T-helper 17 cell (primary cell): Measurements from ENCODE around the gene STK24. TPM values are rescaled to one million over a fixed set of nuclear protein-coding genes. Genes with fewer than 3 reads are reported as not detected.
"Not testable (repeated sequence)": the region's sequence is repeated elsewhere in the genome, so short reads cannot be mapped to it uniquely, and the experiment has no call there.

Source experiments
- ATAC-seq: fragments of 150-1000 bp; cut with Tn5 transposase; 2 replicates; pipeline ENCODE4 v1.10.0; 2021; ENCODE audit warnings: mild to moderate bottlenecking, moderate library complexity
- DNase-seq, 3 donors: peaks; one replicate each; pipeline versions ENCODE4 v3.0.0 to v3.0.0-alpha.2; 2020 to 2021
- H3K9me3 ChIP-seq: one replicate; pipeline ENCODE4 v1.7.0; 2013; ENCODE audit warnings: low read length, mild to moderate bottlenecking; ENCODE audit not compliant: control insufficient read depth, poor library complexity, severe bottlenecking
- H3K27ac Mint-ChIP-seq: one replicate; pipeline ENCODE4 v1.8.0; 2022; ENCODE audit warnings: mild to moderate bottlenecking, moderate library complexity, mixed read lengths
- H3K27me3 Mint-ChIP-seq: one replicate; pipeline ENCODE4 v1.8.0; 2022; ENCODE audit warnings: mixed read lengths
- H3K36me3 Mint-ChIP-seq: one replicate; pipeline ENCODE4 v1.8.0; 2022; ENCODE audit warnings: low read depth, mixed read lengths
- H3K4me1 Mint-ChIP-seq: one replicate; pipeline ENCODE4 v1.8.0; 2022; ENCODE audit warnings: mild to moderate bottlenecking, mixed read lengths
- H3K4me3 Mint-ChIP-seq: one replicate; pipeline ENCODE4 v1.8.0; 2022; ENCODE audit warnings: mild to moderate bottlenecking, moderate library complexity, mixed read lengths
- total RNA-seq, 4 donors: library from RNA in 2 of 4; stranded (reverse) in 2 of 4; gene quantifications; one replicate each; pipeline ENCODE4 v1.2.3 and lab custom pipeline; 2022 to 2026

The STK24 gene
- total RNA-seq, 2 donors from 2014 or later = 134 to 163 TPM

DNA sequence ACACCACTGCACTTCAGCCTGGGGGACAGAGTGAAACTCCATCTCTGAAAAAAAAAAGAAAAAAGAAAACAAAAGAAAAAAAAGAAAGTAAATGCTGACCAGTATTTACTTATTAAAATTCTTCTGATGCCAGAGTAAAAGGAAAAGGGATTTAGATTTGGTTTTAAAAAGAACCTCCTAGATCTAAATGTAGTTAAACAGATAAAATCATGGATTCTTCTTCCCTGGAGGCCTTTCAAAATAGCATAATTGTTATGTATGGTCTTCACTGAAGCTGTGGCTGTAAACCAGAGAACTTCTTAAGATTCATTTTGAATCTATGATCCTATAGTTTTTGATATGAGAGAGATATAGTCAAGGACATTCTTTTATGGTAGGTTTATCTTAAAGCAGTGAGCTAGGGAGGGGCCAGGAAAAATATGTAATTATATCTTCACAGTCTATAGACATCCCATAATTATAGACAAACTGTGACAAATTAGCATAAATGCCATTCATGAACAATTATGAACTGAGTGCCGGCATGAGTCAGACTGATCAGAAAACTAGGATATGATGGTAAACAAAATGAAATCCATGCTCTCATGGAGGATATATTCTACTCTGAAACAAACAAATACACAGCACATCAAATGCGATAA lies 14.9 kb upstream of the STK24 start:
- Mint-ChIP-seq H3K36me3 (peaks cover 3% of the 10 kb centered on the region), H3K4me1 (peaks cover 13% of the 10 kb centered on the region), H3K27me3 (no peaks in the 10 kb centered on the region), H3K4me3 (no peak overlapping the region), H3K27ac (no peak overlapping the region)
- no peaks in the 10 kb centered on the region for H3K9me3 ChIP-seq
- DNase-seq = no peak
- ATAC-seq = no peak

DNA sequence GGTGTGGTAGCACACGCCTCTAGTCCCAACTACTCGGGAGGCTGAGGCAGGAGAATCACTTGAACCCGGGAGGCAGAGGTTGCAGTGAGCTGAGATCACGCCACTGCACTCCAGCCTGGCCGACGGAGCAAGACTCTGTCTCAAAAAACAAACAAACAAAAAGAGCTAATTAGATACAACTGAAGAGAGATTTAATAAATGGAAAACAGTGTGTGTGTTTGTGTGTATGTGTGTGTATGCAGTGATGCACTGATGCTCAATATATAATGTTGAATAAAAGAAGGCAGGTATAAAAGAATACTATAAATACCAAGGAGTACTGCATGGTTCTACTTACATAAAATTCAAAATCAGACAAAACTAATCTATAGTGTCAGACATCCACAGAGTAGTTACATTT lies 13.6 kb upstream of the STK24 start:
- H3K27me3 Mint-ChIP-seq, H3K27ac Mint-ChIP-seq, H3K36me3 Mint-ChIP-seq, H3K9me3 ChIP-seq, DNase-seq, ATAC-seq, H3K4me3 Mint-ChIP-seq: not testable (repeated sequence)
- peaks cover 15% of the 10 kb centered on the region for H3K4me1 Mint-ChIP-seq

DNA sequence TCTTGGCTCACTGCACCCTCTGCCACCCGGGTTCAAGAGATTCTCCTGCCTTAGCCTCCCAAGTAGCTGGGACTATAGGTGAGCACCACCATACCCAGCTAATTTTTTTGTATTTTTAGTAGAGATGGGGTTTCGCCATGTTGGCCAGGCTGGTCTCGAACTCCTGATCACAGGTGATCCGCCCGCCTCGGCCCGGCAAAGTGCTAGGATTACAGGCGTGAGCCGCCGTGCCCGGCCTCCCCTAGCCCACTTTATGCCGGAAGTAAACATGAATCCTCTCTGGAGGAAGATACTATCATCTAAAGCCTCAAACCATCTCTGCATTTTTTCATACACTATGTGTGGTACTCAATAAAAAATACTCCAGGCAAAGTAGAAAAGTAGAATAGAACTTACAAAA lies 12.6 kb upstream of the STK24 start:
- peaks cover 15% of the 10 kb centered on the region for H3K4me1 Mint-ChIP-seq
- not testable (repeated sequence) for H3K4me3 Mint-ChIP-seq, H3K27me3 Mint-ChIP-seq, H3K9me3 ChIP-seq, DNase-seq, ATAC-seq, H3K27ac Mint-ChIP-seq, H3K36me3 Mint-ChIP-seq

DNA sequence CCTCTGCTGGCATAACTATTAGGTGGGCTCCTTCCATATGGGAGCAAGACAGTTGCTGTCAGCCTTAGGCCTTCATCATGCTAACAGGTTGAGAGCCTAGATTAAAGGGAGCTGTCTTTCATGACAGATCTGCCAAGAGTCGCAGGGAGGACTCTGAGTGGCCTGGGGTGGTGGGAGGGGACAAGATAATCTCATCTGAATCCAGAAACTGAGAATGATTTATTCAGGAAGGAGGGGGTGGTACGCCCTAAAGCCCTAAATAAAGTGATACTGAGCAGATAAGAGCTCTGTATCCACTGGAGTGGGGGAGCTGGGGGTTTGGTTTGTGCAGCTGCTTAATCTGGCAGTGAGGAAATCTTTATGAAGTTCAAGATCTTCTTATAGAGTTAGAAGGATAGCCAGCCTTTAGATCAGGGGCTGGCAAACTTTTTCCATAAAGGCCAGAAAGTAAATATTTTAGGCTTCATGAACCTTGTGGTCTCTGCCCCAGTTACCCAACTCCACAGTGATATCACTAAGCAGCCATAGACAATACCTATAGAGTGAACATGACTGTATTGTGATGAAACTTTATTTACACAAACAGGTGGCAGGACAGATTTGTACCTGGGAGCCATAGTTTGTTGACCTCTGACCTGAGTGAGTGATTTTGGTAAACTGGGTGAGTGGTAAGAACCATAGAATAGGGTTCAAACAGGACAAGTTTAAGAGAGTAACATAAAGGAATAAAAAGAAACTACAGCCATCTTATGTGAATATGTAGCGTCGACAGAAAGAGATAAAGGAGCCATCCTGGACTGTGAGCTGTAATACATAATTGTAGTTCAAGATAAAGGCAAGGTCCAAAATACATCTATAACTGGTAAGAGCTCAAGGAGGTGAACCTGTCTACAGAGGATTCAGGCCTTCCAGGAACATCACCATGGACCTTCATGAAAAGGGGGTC lies 9.8 kb upstream of the STK24 start:
- H3K36me3 Mint-ChIP-seq = peaks cover 3% of the 10 kb centered on the region
- ATAC-seq = no peak
- no peak for DNase-seq
- H3K4me1 Mint-ChIP-seq = peaks cover 9% of the 10 kb centered on the region
- no peaks in the 10 kb centered on the region for H3K27me3 Mint-ChIP-seq
- peak overlapping the region; percentile 47 for H3K27ac Mint-ChIP-seq
- H3K9me3 ChIP-seq = no peaks in the 10 kb centered on the region
- H3K4me3 Mint-ChIP-seq = no peak overlapping the region

DNA sequence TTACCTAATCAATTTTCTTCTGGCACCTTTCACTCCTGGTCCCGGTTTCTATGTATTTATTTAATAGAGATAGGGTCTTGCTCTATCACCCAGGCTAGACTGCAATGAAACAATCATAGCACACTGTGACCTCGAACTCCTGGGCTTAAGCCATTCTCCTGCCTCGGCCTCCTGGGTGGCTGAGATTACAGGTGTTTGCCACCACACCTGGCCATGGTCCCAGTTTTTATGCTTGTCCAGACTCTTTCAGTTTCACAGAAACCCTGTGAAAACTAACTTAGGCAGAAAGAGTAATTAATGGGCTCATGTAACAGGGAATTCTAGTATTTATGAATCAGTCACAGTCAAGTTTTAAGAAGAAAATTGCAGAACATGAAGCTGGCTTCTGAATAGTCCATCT lies 9.0 kb upstream of the STK24 start:
- Mint-ChIP-seq H3K27me3 (no peaks in the 10 kb centered on the region), H3K4me1 (peaks cover 9% of the 10 kb centered on the region), H3K36me3 (peaks cover 3% of the 10 kb centered on the region), H3K27ac (no peak overlapping the region), H3K4me3 (no peak overlapping the region)
- ATAC-seq (no peak), DNase-seq (no peak)
- H3K9me3 ChIP-seq = no peaks in the 10 kb centered on the region

DNA sequence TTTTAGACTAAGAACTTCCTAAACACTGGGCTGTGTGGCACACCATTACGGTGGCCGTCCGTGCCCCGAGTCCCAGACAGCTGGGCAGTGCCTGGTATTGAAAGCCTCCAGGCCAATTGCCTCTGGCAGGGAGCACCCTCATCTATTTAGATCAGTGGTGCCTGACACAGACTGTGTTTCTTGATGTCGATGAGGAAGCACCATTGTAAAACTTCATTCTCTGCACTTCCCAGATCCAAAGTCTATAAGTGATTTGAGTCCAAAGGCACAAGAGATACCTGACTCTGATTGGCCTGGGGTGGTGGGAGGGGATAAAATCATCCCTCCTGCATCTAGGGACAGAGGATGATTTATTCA lies 8.5 kb upstream of the STK24 start:
- peaks cover 3% of the 10 kb centered on the region for H3K36me3 Mint-ChIP-seq
- no peak overlapping the region for H3K4me3 Mint-ChIP-seq

DNA sequence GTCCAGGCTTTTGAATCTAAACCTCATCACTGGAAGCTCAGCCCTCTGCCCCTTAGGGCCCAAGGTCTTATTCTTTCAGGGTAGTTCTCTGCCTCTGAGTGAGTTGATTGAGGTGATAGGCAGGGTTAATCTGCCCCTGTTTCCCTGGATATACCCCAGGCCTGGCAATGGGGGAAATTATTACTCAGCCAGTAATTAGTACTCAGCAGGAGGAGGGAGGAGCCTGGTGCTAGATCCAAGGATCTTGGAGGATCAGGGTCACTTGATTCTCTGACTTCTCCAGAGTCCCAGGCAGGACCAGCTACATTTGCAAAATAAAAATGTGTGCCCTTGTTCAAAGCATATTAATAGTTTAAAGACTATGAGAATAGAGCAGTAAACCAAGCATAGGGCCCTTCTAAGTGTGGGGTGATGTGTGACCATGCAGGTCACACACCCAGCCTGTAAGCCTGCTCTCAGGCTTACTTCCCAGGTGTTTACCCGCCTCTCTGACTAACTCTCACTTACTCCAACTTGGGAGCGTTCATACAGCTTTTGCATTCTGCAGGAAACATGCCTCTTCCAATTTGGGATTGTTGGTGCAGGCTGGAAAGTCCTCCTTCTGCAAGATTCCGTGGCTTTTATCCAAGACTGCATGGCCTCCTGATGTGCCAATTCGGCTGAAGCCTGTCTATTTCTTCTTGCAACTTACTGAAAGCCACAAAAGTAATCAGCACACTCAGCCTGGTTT lies 7.9 kb upstream of the STK24 start:
- Mint-ChIP-seq H3K4me3 (no peak overlapping the region), H3K27me3 (no peaks in the 10 kb centered on the region), H3K36me3 (peaks cover 3% of the 10 kb centered on the region), H3K27ac (no peak overlapping the region), H3K4me1 (peaks cover 15% of the 10 kb centered on the region)
- no peaks in the 10 kb centered on the region for H3K9me3 ChIP-seq
- no peak for ATAC-seq
- no peak for DNase-seq

More for the DNA sequence above, 8.5 kb upstream of the STK24 start:
- no peaks in the 10 kb centered on the region for H3K9me3 ChIP-seq
- Mint-ChIP-seq H3K27ac (no peak overlapping the region), H3K4me1 (peaks cover 10% of the 10 kb centered on the region), H3K27me3 (no peaks in the 10 kb centered on the region)
- ATAC-seq (no peak), DNase-seq (no peak)

DNA sequence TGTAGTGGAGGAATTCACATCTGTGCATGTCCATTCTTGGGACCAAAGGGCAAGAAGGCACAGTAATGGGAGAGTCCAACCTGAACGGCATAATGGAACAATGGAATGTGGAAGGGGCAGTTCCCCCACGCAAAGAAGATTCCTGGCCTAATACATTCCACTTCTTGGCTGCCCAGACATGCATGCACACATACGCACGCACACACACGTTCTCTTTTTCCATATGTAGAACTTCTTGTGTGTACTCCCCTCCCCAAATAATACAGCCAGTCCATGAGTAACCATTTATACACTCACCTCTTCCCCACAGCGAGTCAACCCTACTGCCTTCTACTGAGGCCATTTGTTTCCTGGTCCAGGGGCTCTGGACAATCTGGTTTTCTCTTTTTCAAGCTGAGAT lies 6.0 kb upstream of the STK24 start:
- H3K27ac Mint-ChIP-seq = no peak overlapping the region
- H3K4me3 Mint-ChIP-seq = no peak overlapping the region
- no peak for DNase-seq
- no peaks in the 10 kb centered on the region for H3K27me3 Mint-ChIP-seq
- peaks cover 16% of the 10 kb centered on the region for H3K4me1 Mint-ChIP-seq
- ATAC-seq = no peak
- H3K36me3 Mint-ChIP-seq = peaks cover 3% of the 10 kb centered on the region
- H3K9me3 ChIP-seq = no peaks in the 10 kb centered on the region

DNA sequence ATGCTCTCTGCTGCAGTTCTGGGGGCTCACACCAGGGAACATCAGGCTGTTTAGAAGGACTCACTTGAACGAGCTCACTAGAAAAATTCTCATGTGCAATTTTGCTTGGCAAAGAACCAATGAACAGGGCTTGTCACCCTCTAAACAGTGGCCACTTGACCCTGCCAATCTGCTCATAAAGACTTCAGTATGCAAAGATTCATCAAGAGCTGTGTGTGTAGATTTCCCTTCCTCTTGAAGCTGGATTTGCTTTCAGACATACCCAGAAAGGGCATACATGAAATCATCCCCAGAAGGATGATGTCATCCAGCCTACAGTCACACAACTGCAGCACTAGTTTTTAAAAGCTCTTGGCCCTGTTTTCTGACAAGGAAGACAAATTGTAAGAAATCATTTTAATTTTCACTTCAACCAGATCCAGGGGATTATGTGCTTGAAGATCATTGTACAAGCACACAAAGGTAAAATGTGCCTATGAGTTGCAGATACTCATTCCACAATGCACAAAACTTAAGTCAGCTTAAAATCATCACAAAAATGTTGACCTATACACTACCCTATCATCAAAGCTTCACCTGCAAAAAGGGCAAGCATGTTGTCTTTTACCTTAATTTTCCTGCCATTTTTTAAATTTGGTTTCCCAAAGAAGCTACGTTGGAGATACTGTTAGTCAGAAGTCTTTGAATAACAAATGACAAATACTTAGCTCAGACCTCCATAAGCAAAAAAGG lies 5.2 kb upstream of the STK24 start:
- ATAC-seq = no peak
- Mint-ChIP-seq H3K4me3 (no peak overlapping the region), H3K36me3 (peaks cover 2% of the 10 kb centered on the region), H3K27ac (no peak overlapping the region), H3K27me3 (no peaks in the 10 kb centered on the region), H3K4me1 (peaks cover 17% of the 10 kb centered on the region)
- H3K9me3 ChIP-seq = no peaks in the 10 kb centered on the region
- DNase-seq = no peak

DNA sequence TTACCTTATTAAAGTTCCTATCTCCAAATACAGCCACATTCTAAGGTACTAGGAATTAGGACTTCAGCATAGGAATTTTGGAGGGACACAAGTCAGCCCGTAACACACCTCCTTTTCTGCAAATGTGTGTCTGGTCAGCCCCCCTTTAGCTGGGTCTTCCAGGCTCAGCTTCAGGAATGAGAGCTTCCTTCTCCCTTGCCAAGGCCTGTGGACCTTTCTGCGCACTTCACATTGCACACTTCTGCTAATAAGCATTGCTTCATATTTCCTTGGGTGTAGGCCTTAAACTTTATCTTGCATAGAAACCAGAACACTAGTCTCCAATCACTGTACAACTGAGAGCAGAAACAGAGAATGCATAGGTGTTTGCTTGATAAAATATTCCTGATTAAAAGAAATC lies 4.5 kb upstream of the STK24 start:
- H3K4me3 Mint-ChIP-seq = no peak overlapping the region
- no peaks in the 10 kb centered on the region for H3K36me3 Mint-ChIP-seq
- ATAC-seq (no peak), DNase-seq (no peak)
- H3K4me1 Mint-ChIP-seq = peaks cover 13% of the 10 kb centered on the region
- H3K27me3 Mint-ChIP-seq = no peaks in the 10 kb centered on the region
- H3K9me3 ChIP-seq = no peaks in the 10 kb centered on the region
- H3K27ac Mint-ChIP-seq = no peak overlapping the region

DNA sequence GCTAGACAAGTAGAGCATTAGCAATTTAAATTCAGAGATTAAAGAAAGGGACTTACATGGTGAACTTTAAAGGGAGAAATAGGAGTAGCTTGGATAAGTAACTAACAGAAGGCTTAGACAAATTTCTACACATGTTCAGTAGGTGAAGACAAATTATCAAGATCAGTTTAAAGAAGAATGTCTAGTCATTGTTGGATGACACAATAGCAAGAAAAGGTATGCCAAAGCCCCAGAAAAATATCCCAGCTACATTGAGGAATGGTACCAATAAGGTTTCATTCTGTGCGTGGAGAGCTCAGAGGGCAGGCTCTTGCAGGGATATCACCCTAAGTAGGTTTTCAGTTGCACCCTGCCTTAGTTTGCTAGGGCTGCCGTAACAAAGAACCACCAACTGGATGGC lies 3.5 kb upstream of the STK24 start:
- no peak for DNase-seq
- ATAC-seq = no peak
- H3K9me3 ChIP-seq = no peaks in the 10 kb centered on the region
- peak overlapping the region; percentile 3 for H3K4me3 Mint-ChIP-seq
- peak overlapping the region; percentile 83 for H3K27ac Mint-ChIP-seq
- H3K4me1 Mint-ChIP-seq = peaks cover 11% of the 10 kb centered on the region
- H3K36me3 Mint-ChIP-seq = no peaks in the 10 kb centered on the region
- no peaks in the 10 kb centered on the region for H3K27me3 Mint-ChIP-seq

DNA sequence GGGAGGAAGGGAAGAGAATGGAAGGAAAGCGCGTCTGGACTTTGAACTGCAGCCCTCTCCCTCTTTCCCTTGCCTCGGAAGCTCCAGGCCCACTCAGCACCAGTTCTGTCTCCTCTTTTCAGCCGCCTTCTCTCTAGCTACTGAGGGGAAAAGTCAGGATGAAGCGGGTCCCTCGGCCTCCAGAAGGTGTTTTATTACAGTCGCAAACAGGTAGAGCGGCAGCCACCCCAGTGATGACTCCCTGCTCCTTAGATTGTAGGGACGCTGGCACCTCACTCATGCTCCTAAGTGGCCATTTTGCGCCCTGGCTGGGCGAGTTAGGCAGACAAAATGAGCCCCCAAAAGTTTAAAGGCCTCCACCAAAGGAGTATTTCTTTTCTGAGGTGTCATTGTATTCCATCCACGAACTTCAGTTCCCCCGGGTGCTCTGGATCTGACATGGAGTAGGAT lies 954 bp upstream of the STK24 start:
- Mint-ChIP-seq H3K27ac (peak overlapping the region; percentile 90), H3K4me3 (peak overlapping the region; percentile 68), H3K36me3 (no peaks in the 10 kb centered on the region), H3K27me3 (no peaks in the 10 kb centered on the region), H3K4me1 (peaks cover 29% of the 10 kb centered on the region)
- DNase-seq (no peak), ATAC-seq (no peak)
- H3K9me3 ChIP-seq = no peaks in the 10 kb centered on the region
